Fibroblast of skin of left biceps (primary cell): Measurements from ENCODE around the gene TFG.
A peak's percentile ranks its signal among the peaks of the same experiment; 100 is the strongest.

ENCODE experiments used
- DNase-seq, 2 experiments: peaks; one replicate each; pipeline ENCODE4 v3.0.0-alpha.2; 2013; ENCODE audit warnings: low read depth in 2 of 2

Gene TFG

GRCh38 chr3:100754563-100755334 lies 45.5 kb downstream of the TFG start:
- no peak for DNase-seq

- DNase-seq: no peak
Observed at GRCh38 chr3:100756441-100756840, 47.1 kb downstream of the TFG start.

- no peak for DNase-seq
Observed at GRCh38 chr3:100759159-100759558, 49.9 kb downstream of the TFG start.

GRCh38 chr3:100759950-100760349 lies 50.7 kb downstream of the TFG start:
- DNase-seq: no peak

- no peak for DNase-seq
Observed at GRCh38 chr3:100760377-100760776, 51.1 kb downstream of the TFG start.

GRCh38 chr3:100761211-100761942 lies 52.1 kb downstream of the TFG start:
- DNase-seq: no peak

GRCh38 chr3:100761951-100762350 lies 52.7 kb downstream of the TFG start:
- no peak for DNase-seq

GRCh38 chr3:100765437-100765975 lies 56.2 kb downstream of the TFG start:
- DNase-seq: no peak

- DNase-seq: no peak
Observed at GRCh38 chr3:100766069-100766468, 56.8 kb downstream of the TFG start.

- DNase-seq: no peak
Observed at GRCh38 chr3:100769693-100770092, 60.4 kb downstream of the TFG start.

- no peak for DNase-seq
Observed at GRCh38 chr3:100775226-100775625, 65.9 kb downstream of the TFG start.

- no peak for DNase-seq
Observed at GRCh38 chr3:100775669-100776068, 66.4 kb downstream of the TFG start.

GRCh38 chr3:100776097-100776729 lies 66.9 kb downstream of the TFG start:
- DNase-seq: no peak

GRCh38 chr3:100776746-100777145 lies 67.5 kb downstream of the TFG start:
- DNase-seq: no peak

GRCh38 chr3:100777271-100777670 lies 68.0 kb downstream of the TFG start:
- DNase-seq: peak; percentile 31 to 50

GRCh38 chr3:100779480-100779879 lies 70.2 kb downstream of the TFG start:
- no peak for DNase-seq

GRCh38 chr3:100780071-100780622 lies 70.9 kb downstream of the TFG start:
- no peak for DNase-seq

GRCh38 chr3:100781301-100781700 lies 72.0 kb downstream of the TFG start:
- peak; percentile 68 to 69 for DNase-seq

GRCh38 chr3:100782348-100782747 lies 73.1 kb downstream of the TFG start:
- DNase-seq: no peak

- peak in 1 of 2 experiments; percentile 24 for DNase-seq
Observed at GRCh38 chr3:100782906-100783305, 73.6 kb downstream of the TFG start.

- no peak for DNase-seq
Observed at GRCh38 chr3:100783619-100784018, 74.3 kb downstream of the TFG start.

GRCh38 chr3:100789579-100789978 lies 80.3 kb downstream of the TFG start:
- DNase-seq: no peak
